ENCODE measurements around the gene ALS2CL.

DNA sequence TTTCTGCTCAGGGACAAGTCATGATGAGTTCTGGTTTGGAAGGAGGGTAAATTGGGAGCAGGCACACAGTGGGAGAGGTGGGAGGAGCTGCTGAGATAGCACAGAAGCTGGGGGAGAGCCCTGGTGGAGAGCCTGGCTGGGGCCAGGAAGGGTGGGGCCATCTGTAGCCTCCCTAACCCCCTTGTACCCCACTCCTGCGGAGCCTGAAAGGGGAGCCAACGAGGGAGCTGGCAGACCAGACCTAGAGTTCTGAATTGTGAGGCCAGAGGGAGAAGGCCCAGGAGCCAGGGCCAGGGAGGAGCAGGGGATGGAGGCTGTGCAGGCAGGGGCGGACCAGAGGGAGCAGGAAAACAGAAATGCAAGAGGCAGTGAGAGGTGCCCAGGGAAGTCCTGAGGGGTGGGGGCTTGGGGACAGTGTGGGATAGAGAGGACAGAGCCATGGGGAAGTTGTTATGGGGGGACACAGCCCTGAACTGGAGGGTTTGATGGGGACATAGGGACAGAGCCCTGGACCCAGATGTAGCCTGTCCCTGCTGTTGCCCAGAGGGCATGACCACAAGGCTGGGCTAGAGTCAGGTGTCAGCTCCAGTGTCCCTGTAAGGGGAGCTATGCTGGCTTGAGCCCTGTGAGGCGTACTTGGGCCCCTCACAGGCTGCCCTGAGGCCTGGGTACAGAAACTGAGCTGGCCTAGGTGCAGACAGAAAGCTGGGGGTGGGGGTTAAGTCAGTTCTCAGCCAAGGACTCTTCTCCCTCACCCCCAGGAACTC lies 8.9 kb upstream of the ALS2CL start:
- TF ChIP-seq, protein P1, sequence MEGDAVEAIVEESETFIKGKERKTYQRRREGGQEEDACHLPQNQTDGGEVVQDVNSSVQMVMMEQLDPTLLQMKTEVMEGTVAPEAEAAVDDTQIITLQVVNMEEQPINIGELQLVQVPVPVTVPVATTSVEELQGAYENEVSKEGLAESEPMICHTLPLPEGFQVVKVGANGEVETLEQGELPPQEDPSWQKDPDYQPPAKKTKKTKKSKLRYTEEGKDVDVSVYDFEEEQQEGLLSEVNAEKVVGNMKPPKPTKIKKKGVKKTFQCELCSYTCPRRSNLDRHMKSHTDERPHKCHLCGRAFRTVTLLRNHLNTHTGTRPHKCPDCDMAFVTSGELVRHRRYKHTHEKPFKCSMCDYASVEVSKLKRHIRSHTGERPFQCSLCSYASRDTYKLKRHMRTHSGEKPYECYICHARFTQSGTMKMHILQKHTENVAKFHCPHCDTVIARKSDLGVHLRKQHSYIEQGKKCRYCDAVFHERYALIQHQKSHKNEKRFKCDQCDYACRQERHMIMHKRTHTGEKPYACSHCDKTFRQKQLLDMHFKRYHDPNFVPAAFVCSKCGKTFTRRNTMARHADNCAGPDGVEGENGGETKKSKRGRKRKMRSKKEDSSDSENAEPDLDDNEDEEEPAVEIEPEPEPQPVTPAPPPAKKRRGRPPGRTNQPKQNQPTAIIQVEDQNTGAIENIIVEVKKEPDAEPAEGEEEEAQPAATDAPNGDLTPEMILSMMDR (IDR thresholded peaks at IDR 0.05) = no peak
- TF ChIP-seq POLR2A (IDR thresholded peaks at IDR 0.05; ENCODE audit: low read length) (no peak), CEBPB (IDR thresholded peaks at IDR 0.05) (no peak), JUNB (IDR thresholded peaks at IDR 0.05) (no peak), RAD21 (conservative IDR thresholded peaks at IDR 0.05 in 1 of 2, IDR thresholded peaks at IDR 0.05 in 1 of 2) (no peak), JUN (IDR thresholded peaks at IDR 0.05) (no peak), HOXA7 (CRISPR knock-in tag; IDR thresholded peaks at IDR 0.05) (no peak), EP300 (IDR thresholded peaks at IDR 0.05) (no peak), CHD4 (IDR thresholded peaks at IDR 0.05; ENCODE audit: borderline replicate concordance) (no peak), MYC (IDR thresholded peaks at IDR 0.05; ENCODE audit: borderline replicate concordance, low read length) (no peak)
- TF ChIP-seq, protein P2, sequence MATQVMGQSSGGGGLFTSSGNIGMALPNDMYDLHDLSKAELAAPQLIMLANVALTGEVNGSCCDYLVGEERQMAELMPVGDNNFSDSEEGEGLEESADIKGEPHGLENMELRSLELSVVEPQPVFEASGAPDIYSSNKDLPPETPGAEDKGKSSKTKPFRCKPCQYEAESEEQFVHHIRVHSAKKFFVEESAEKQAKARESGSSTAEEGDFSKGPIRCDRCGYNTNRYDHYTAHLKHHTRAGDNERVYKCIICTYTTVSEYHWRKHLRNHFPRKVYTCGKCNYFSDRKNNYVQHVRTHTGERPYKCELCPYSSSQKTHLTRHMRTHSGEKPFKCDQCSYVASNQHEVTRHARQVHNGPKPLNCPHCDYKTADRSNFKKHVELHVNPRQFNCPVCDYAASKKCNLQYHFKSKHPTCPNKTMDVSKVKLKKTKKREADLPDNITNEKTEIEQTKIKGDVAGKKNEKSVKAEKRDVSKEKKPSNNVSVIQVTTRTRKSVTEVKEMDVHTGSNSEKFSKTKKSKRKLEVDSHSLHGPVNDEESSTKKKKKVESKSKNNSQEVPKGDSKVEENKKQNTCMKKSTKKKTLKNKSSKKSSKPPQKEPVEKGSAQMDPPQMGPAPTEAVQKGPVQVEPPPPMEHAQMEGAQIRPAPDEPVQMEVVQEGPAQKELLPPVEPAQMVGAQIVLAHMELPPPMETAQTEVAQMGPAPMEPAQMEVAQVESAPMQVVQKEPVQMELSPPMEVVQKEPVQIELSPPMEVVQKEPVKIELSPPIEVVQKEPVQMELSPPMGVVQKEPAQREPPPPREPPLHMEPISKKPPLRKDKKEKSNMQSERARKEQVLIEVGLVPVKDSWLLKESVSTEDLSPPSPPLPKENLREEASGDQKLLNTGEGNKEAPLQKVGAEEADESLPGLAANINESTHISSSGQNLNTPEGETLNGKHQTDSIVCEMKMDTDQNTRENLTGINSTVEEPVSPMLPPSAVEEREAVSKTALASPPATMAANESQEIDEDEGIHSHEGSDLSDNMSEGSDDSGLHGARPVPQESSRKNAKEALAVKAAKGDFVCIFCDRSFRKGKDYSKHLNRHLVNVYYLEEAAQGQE (IDR thresholded peaks at IDR 0.05) = no peak
